Activated naive CD4-positive, alpha-beta T cell treated with anti-CD3 and anti-CD28 coated beads, Interleukin-2, amount 50 U/mL, for 24 hours (primary cell): ENCODE data around the gene SHC2.

Experiments
- H3K27ac Mint-ChIP-seq: one replicate; pipeline ENCODE4 v1.8.0; 2021; ENCODE audit warnings: mild to moderate bottlenecking, mixed read lengths
- H3K27me3 Mint-ChIP-seq: one replicate; pipeline ENCODE4 v1.8.0; 2021; ENCODE audit warnings: mixed read lengths
- H3K36me3 Mint-ChIP-seq: one replicate; pipeline ENCODE4 v1.8.0; 2021; ENCODE audit warnings: mixed read lengths
- H3K4me1 Mint-ChIP-seq: one replicate; pipeline ENCODE4 v1.8.0; 2021; ENCODE audit warnings: mixed read lengths
- H3K4me3 Mint-ChIP-seq: one replicate; pipeline ENCODE4 v1.8.0; 2021; ENCODE audit warnings: mild to moderate bottlenecking, mixed read lengths
- H3K9me3 Mint-ChIP-seq: one replicate; pipeline ENCODE4 v1.8.0; 2021; ENCODE audit warnings: mixed read lengths

Gene SHC2

GRCh38 chr19:366951-367350 lies 93.9 kb downstream of the SHC2 start:
- Mint-ChIP-seq H3K36me3 (no peaks in the 10 kb centered on the region), H3K27me3 (peaks cover 10% of the 10 kb centered on the region), H3K9me3 (no peaks in the 10 kb centered on the region), H3K4me3 (no peak overlapping the region), H3K4me1 (no peaks in the 10 kb centered on the region), H3K27ac (no peak overlapping the region)
